Measurements from ENCODE around the gene CERS4. TPM values are rescaled to one million over a fixed set of nuclear protein-coding genes. Genes with fewer than 3 reads are reported as not detected.

The CERS4 gene
- total and polyA plus RNA-seq, 10 of the 15 experiments (the other 5 are each of a cell fraction or from before 2014, with no cell fraction given) = 0.34 to 62.1 (median 20.7) TPM

DNA sequence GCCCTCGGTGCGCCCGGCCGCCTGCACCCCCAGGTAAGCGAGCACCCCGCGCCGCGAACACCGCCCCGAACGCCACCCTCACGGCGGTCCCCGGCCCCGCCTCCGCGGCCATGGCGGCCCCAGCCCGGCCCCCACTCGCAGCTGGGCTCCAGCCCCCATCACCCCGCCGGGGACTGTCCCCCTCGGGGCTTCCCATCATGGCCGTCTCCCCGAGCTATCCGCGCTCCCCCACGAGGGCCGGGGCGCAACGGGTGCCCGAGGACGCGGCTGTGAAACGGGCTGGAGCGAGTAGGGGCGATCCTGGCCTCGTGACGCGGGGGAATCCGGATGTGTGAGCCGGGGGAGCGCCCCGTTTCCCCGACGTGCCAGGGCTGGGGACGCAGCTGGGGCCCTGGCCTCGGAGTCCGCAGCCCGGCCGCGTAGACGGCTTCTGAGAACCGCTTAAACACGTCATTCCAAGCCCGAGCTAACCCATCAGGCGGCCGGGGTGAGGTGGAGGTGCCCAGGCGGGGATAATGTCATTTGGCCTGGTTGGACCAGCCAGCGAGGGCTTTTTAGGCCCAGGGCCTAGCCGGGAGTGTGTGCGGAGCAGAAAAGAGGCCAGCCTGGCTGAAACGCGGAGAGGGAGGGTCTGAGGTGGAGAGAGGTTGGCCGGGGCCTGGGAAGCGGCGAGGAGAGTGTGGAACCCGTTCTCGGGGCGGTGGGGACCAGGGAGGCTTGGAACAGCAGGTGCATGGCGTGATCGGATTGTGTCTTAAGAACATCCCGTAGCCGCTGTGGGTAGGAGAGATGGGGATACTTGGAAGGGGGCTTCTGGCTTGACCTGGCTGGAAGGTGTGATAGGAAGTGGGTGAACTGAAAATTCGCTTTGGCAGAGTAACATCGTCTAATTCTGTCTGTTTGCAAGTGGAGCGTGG lies 550 bp downstream of the CERS4 start (continued):
- TF ChIP-seq TBL1XR1 (IDR thresholded peaks at IDR 0.05; ENCODE audit: low read depth, low read length) (no peak), BHLHE40 (IDR thresholded peaks at IDR 0.05; ENCODE audit: borderline replicate concordance in 1 of 2, low read depth in 2 of 2, low read length in 1 of 2) (peak; percentile 54 to 74; a peak in 3 of 4 replicates), EGR1 (IDR thresholded peaks at IDR 0.05; ENCODE audit: borderline replicate concordance in 1 of 2, low read depth in 2 of 2, low read length in 2 of 2) (0 out of 3 replicates have a peak, but pooled peaks of 1 of the 2 experiments have one; percentile 21), MEF2B (IDR thresholded peaks at IDR 0.05; ENCODE audit: partially characterized antibody, poor library complexity, severe bottlenecking) (peak; percentile 41), SUPT20H (IDR thresholded peaks at IDR 0.05; ENCODE audit: borderline replicate concordance, control insufficient read depth, low read depth, low read length) (no peak), ZZZ3 (IDR thresholded peaks at IDR 0.05; ENCODE audit: control insufficient read depth, insufficient read length, low read depth) (no peak), RAD21 (IDR thresholded peaks at IDR 0.05; ENCODE audit: insufficient read depth, low read depth, low read length) (no peak)
- TF ChIP-seq, protein P1, sequence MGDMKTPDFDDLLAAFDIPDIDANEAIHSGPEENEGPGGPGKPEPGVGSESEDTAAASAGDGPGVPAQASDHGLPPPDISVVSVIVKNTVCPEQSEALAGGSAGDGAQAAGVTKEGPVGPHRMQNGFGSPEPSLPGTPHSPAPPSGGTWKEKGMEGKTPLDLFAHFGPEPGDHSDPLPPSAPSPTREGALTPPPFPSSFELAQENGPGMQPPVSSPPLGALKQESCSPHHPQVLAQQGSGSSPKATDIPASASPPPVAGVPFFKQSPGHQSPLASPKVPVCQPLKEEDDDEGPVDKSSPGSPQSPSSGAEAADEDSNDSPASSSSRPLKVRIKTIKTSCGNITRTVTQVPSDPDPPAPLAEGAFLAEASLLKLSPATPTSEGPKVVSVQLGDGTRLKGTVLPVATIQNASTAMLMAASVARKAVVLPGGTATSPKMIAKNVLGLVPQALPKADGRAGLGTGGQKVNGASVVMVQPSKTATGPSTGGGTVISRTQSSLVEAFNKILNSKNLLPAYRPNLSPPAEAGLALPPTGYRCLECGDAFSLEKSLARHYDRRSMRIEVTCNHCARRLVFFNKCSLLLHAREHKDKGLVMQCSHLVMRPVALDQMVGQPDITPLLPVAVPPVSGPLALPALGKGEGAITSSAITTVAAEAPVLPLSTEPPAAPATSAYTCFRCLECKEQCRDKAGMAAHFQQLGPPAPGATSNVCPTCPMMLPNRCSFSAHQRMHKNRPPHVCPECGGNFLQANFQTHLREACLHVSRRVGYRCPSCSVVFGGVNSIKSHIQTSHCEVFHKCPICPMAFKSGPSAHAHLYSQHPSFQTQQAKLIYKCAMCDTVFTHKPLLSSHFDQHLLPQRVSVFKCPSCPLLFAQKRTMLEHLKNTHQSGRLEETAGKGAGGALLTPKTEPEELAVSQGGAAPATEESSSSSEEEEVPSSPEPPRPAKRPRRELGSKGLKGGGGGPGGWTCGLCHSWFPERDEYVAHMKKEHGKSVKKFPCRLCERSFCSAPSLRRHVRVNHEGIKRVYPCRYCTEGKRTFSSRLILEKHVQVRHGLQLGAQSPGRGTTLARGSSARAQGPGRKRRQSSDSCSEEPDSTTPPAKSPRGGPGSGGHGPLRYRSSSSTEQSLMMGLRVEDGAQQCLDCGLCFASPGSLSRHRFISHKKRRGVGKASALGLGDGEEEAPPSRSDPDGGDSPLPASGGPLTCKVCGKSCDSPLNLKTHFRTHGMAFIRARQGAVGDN (IDR thresholded peaks at IDR 0.05) = peak; percentile 80
- TF ChIP-seq, protein P2, sequence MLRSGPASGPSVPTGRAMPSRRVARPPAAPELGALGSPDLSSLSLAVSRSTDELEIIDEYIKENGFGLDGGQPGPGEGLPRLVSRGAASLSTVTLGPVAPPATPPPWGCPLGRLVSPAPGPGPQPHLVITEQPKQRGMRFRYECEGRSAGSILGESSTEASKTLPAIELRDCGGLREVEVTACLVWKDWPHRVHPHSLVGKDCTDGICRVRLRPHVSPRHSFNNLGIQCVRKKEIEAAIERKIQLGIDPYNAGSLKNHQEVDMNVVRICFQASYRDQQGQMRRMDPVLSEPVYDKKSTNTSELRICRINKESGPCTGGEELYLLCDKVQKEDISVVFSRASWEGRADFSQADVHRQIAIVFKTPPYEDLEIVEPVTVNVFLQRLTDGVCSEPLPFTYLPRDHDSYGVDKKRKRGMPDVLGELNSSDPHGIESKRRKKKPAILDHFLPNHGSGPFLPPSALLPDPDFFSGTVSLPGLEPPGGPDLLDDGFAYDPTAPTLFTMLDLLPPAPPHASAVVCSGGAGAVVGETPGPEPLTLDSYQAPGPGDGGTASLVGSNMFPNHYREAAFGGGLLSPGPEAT (IDR thresholded peaks at IDR 0.05; ENCODE audit: low read depth) = peak; percentile 56
- TF ChIP-seq, protein P3, sequence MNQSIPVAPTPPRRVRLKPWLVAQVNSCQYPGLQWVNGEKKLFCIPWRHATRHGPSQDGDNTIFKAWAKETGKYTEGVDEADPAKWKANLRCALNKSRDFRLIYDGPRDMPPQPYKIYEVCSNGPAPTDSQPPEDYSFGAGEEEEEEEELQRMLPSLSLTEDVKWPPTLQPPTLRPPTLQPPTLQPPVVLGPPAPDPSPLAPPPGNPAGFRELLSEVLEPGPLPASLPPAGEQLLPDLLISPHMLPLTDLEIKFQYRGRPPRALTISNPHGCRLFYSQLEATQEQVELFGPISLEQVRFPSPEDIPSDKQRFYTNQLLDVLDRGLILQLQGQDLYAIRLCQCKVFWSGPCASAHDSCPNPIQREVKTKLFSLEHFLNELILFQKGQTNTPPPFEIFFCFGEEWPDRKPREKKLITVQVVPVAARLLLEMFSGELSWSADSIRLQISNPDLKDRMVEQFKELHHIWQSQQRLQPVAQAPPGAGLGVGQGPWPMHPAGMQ (IDR thresholded peaks at IDR 0.05; ENCODE audit: borderline replicate concordance) = no peak
